NCI-H1092 treated with DMSO at 0.1 percent for 48 hours (cell line): ENCODE data around the gene MAGEE2.
"Not testable (repeated sequence)": the region's sequence is repeated elsewhere in the genome, so short reads cannot be mapped to it uniquely, and the experiment has no call there.

Source experiments
- DNase-seq: peaks from one replicate; lab custom pipeline; 2025; lab: John Stamatoyannopoulos, UW

MAGEE2 gene, protein sequence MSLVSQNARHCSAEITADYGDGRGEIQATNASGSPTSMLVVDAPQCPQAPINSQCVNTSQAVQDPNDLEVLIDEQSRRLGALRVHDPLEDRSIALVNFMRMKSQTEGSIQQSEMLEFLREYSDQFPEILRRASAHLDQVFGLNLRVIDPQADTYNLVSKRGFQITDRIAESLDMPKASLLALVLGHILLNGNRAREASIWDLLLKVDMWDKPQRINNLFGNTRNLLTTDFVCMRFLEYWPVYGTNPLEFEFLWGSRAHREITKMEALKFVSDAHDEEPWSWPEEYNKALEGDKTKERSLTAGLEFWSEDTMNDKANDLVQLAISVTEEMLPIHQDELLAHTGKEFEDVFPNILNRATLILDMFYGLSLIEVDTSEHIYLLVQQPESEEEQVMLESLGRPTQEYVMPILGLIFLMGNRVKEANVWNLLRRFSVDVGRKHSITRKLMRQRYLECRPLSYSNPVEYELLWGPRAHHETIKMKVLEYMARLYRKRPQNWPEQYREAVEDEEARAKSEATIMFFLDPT

GRCh38 chrX:75784680-75785491 is at the start of gene MAGEE2:
Gene MAGEE2, minus strand, starts transcription at chrX:75785254. Its CDS starts 203 bp downstream, at chrX:75785051.
- DNase-seq: peak; percentile 21

GRCh38 chrX:75786290-75786689 is 1.2 kb upstream of the MAGEE2 start:
- no peak for DNase-seq

DNA sequence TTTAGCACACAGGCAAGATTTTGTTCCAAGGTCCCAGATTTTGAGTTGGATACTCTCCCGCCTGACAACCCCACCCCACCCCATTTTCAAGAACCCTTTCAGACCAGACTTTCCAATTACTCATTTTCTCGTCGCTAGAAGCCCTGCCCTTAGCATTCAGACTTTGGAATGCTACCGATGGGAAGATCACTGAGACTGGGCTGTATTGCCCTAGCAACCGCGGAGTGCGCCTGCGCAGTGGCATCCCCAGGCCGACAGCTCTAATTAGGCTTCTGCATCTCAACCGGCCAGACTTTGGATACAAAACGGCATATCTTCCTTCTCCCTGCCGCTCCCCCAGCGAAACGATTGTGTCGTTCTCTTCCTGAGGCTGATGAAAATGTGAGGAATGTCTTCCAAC is 3.4 kb downstream of the MAGEE2 start:
- no peak for DNase-seq

- not testable (repeated sequence) for DNase-seq
Measured at GRCh38 chrX:75768063-75768462, 17.0 kb downstream of the MAGEE2 start.

GRCh38 chrX:75748431-75748830 is 36.6 kb downstream of the MAGEE2 start:
- DNase-seq: no peak

- peak; percentile 54 for DNase-seq
Measured at GRCh38 chrX:75746891-75747639, 38.0 kb downstream of the MAGEE2 start.
